Tibial nerve (tissue), 4 donors: Measurements from ENCODE around the gene HECW1.

Source experiments
- EP300 ChIP-seq, 2 donors: sonication (generic); formaldehyde crosslinking; IDR thresholded peaks; one replicate each; pipeline ENCODE4 v1.6.1; 2017; ENCODE audit warnings: antibody characterized with exemption in 2 of 2, mild to moderate bottlenecking in 1 of 2
- POLR2A ChIP-seq, 2 donors: fragments of 450-650 bp; IDR thresholded peaks; one replicate each; pipeline ENCODE4 v1.6.1; 2017; ENCODE audit warnings: antibody characterized with exemption in 2 of 2, mild to moderate bottlenecking in 2 of 2, moderate library complexity in 2 of 2
- TF ChIP-seq, protein P1 (sequence below), 5 experiments: fragments of 200-600 bp in 3 of 5; fragments of 450-650 bp in 2 of 5; sonication (generic) in 3 of 5; IDR thresholded peaks; one replicate each; pipeline ENCODE4 v1.5.1; 2016 to 2019; ENCODE audit warnings: antibody characterized with exemption in 5 of 5, mild to moderate bottlenecking in 3 of 5, moderate library complexity in 2 of 5

GRCh38 chr7:43105521-43106120 is 6.8 kb upstream of the HECW1 start:
- TF ChIP-seq POLR2A (IDR thresholded peaks at IDR 0.05) (no peak), EP300 (IDR thresholded peaks at IDR 0.05) (no peak)
- TF ChIP-seq, protein P1, sequence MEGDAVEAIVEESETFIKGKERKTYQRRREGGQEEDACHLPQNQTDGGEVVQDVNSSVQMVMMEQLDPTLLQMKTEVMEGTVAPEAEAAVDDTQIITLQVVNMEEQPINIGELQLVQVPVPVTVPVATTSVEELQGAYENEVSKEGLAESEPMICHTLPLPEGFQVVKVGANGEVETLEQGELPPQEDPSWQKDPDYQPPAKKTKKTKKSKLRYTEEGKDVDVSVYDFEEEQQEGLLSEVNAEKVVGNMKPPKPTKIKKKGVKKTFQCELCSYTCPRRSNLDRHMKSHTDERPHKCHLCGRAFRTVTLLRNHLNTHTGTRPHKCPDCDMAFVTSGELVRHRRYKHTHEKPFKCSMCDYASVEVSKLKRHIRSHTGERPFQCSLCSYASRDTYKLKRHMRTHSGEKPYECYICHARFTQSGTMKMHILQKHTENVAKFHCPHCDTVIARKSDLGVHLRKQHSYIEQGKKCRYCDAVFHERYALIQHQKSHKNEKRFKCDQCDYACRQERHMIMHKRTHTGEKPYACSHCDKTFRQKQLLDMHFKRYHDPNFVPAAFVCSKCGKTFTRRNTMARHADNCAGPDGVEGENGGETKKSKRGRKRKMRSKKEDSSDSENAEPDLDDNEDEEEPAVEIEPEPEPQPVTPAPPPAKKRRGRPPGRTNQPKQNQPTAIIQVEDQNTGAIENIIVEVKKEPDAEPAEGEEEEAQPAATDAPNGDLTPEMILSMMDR (IDR thresholded peaks at IDR 0.05), result no peak
